Activated CD8-positive, alpha-beta memory T cell treated with anti-CD3 and anti-CD28 coated beads, Interleukin-2, amount 50 U/mL, for 1 hour (primary cell): Measurements from ENCODE around the gene RBMS1.

ENCODE experiments used
- DNase-seq: peaks from one replicate; pipeline ENCODE4 v3.0.0-alpha.2; 2020; ENCODE audit errors: extremely low read depth

The RBMS1 gene

GRCh38 chr2:160303527-160303926 lies 190.1 kb downstream of the RBMS1 start:
- DNase-seq = no peak

- DNase-seq = no peak
Measured at GRCh38 chr2:160303076-160303475, 190.5 kb downstream of the RBMS1 start.

- DNase-seq = no peak
Measured at GRCh38 chr2:160301420-160301819, 192.2 kb downstream of the RBMS1 start.

GRCh38 chr2:160300203-160300602 lies 193.4 kb downstream of the RBMS1 start:
- DNase-seq = no peak

GRCh38 chr2:160299540-160299939 lies 194.1 kb downstream of the RBMS1 start:
- no peak for DNase-seq

- no peak for DNase-seq
Measured at GRCh38 chr2:160298960-160299359, 194.6 kb downstream of the RBMS1 start.

GRCh38 chr2:160295519-160296207 lies 197.9 kb downstream of the RBMS1 start:
- no peak for DNase-seq

GRCh38 chr2:160294889-160295288 lies 198.7 kb downstream of the RBMS1 start:
- no peak for DNase-seq

GRCh38 chr2:160294339-160294803 lies 199.2 kb downstream of the RBMS1 start:
- no peak for DNase-seq

- no peak for DNase-seq
Measured at GRCh38 chr2:160293391-160294091, 200.1 kb downstream of the RBMS1 start.

GRCh38 chr2:160292225-160292624 lies 201.4 kb downstream of the RBMS1 start:
- no peak for DNase-seq

GRCh38 chr2:160291382-160291781 lies 202.2 kb downstream of the RBMS1 start:
- no peak for DNase-seq

GRCh38 chr2:160290598-160290997 lies 203.0 kb downstream of the RBMS1 start:
- DNase-seq = no peak

GRCh38 chr2:160289831-160290230 lies 203.8 kb downstream of the RBMS1 start:
- DNase-seq = no peak

GRCh38 chr2:160289126-160289525 lies 204.5 kb downstream of the RBMS1 start:
- no peak for DNase-seq

- DNase-seq = no peak
Measured at GRCh38 chr2:160288324-160288723, 205.3 kb downstream of the RBMS1 start.

- no peak for DNase-seq
Measured at GRCh38 chr2:160287476-160287875, 206.1 kb downstream of the RBMS1 start.

GRCh38 chr2:160286551-160286950 lies 207.1 kb downstream of the RBMS1 start:
- no peak for DNase-seq

- DNase-seq = no peak
Measured at GRCh38 chr2:160283675-160284074, 209.9 kb downstream of the RBMS1 start.

GRCh38 chr2:160282063-160282580 lies 211.5 kb downstream of the RBMS1 start:
- DNase-seq = no peak

GRCh38 chr2:160281213-160281612 lies 212.4 kb downstream of the RBMS1 start:
- no peak for DNase-seq

- no peak for DNase-seq
Measured at GRCh38 chr2:160279813-160280465, 213.7 kb downstream of the RBMS1 start.

GRCh38 chr2:160278879-160279177 lies 214.8 kb downstream of the RBMS1 start:
- DNase-seq = no peak
